HG02610 (cell line): ENCODE data around the gene SOCS7.

ENCODE experiments used
- ATAC-seq: cut with Tn5 transposase; IDR thresholded peaks from one replicate; pipeline ENCODE4 v1.9.1; 2021; ENCODE audit warnings: mild to moderate bottlenecking, moderate library complexity; ENCODE audit not compliant: unreplicated experiment

Gene SOCS7

GRCh38 chr17:38419508-38419981 is 67.9 kb downstream of the SOCS7 start:
- no peak for ATAC-seq

- no peak for ATAC-seq
Observed at GRCh38 chr17:38420518-38420917, 68.9 kb downstream of the SOCS7 start.

- ATAC-seq, result no peak
Observed at GRCh38 chr17:38421171-38421841, 69.7 kb downstream of the SOCS7 start.

- ATAC-seq, result no peak
Observed at GRCh38 chr17:38421871-38422827, 70.5 kb downstream of the SOCS7 start.

- no peak for ATAC-seq
Observed at GRCh38 chr17:38424297-38424972, 72.8 kb downstream of the SOCS7 start.

- no peak for ATAC-seq
Observed at GRCh38 chr17:38425031-38425430, 73.4 kb downstream of the SOCS7 start.

GRCh38 chr17:38425744-38426143 is 74.1 kb downstream of the SOCS7 start:
- no peak for ATAC-seq

GRCh38 chr17:38426441-38426840 is 74.8 kb downstream of the SOCS7 start:
- no peak for ATAC-seq

- no peak for ATAC-seq
Observed at GRCh38 chr17:38427160-38427949, 75.7 kb downstream of the SOCS7 start.

- no peak for ATAC-seq
Observed at GRCh38 chr17:38428112-38428642, 76.5 kb downstream of the SOCS7 start, which contains the start of gene ARHGAP23. TSS of gene ARHGAP23 (plus strand) at chr17:38428464. CDS start at chr17:38428486, 22 bp downstream.

- no peak for ATAC-seq
Observed at GRCh38 chr17:38428643-38429371, 77.2 kb downstream of the SOCS7 start.

GRCh38 chr17:38429476-38430100 is 77.9 kb downstream of the SOCS7 start:
- no peak for ATAC-seq

GRCh38 chr17:38430316-38430715 is 78.7 kb downstream of the SOCS7 start:
- ATAC-seq, result no peak

GRCh38 chr17:38430822-38431221 is 79.2 kb downstream of the SOCS7 start:
- no peak for ATAC-seq

GRCh38 chr17:38431346-38432145 is 79.9 kb downstream of the SOCS7 start:
- no peak for ATAC-seq

GRCh38 chr17:38434178-38434665 is 82.6 kb downstream of the SOCS7 start:
- no peak for ATAC-seq

- ATAC-seq, result no peak
Observed at GRCh38 chr17:38435795-38436194, 84.2 kb downstream of the SOCS7 start.

GRCh38 chr17:38436386-38436785 is 84.7 kb downstream of the SOCS7 start:
- no peak for ATAC-seq
